ENCODE results near the gene SDK1.

- TF ChIP-seq CTCF (conservative IDR thresholded peaks at IDR 0.05) (no peak), ZFX (IDR thresholded peaks at IDR 0.05) (no peak)
Measured at GRCh38 chr7:3318874-3319273, 17.8 kb downstream of the SDK1 start.
